K562 (cell line): ENCODE results near the gene CAMK2B. TPM values are rescaled to one million over a fixed set of nuclear protein-coding genes. Genes with fewer than 3 reads are reported as not detected.

Source experiments
- ATAC-seq: fragments of 200-7000 bp; cut with Tn5 transposase; 3 replicates; pipeline ENCODE4 v1.9.1; 2020; ENCODE audit warnings: moderate library complexity
- BruUV-seq: library from RNA; stranded (reverse); fragments of 400-500 nt; replicated peaks from 2 replicates; lab custom pipeline; 2021; lab: Mats Ljungman, UMichigan
- CTCF ChIA-PET: fragments of 300-600 bp; formaldehyde crosslinking; extraction: SDS; loops from one replicate; lab custom pipeline; 2021; ENCODE audit warnings: low intra/inter-chr PET ratio; lab: Yijun Ruan, JAX
- POLR2A ChIA-PET: fragments of 300-600, 350-650 bp; sonication (Branson Sonifier 250); formaldehyde crosslinking; extraction: SDS; loops from one replicate; lab custom pipeline; 2021; ENCODE audit warnings: antibody characterized with exemption, inconsistent platforms; lab: Yijun Ruan, JAX
- DNase-seq, 4 experiments: peaks; one replicate each; pipeline versions ENCODE4 v3.0.0 to v3.0.0-alpha.2; 2011 to 2018; ENCODE audit warnings: low spot score in 3 of 4, mixed read lengths in 3 of 4; ENCODE audit errors: extremely low read depth in 1 of 4
- FAIRE-seq: peaks from 2 replicates; lab custom pipeline; 2011; peaks lifted over from hg19 to GRCh38; lab: Jason Lieb, UNC
- H2AFZ ChIP-seq: 2 replicates; pipeline ENCODE4 v1.6.0; 2011; ENCODE audit warnings: low read depth, low read length, control low read depth, inconsistent platforms
- H3K27ac ChIP-seq: fragments of 200-600 bp; 3 replicates; pipeline ENCODE4 v1.8.0; 2011; ENCODE audit warnings: low read depth, mild to moderate bottlenecking, control low read depth, inconsistent platforms, low read length, moderate library complexity, mixed read lengths; ENCODE audit errors: extremely low read depth
- H3K27me3 ChIP-seq, 2 experiments: fragments of 300-600 bp in 1 of 2; 2 replicates in 1 of 2; 3 replicates in 1 of 2; pipeline versions ENCODE4 v1.6.0 to v1.8.0; 2011; ENCODE audit warnings: inconsistent platforms in 2 of 2, low read length in 2 of 2, mild to moderate bottlenecking in 1 of 2, mixed read lengths in 1 of 2, moderate library complexity in 1 of 2; ENCODE audit not compliant: control insufficient read depth in 2 of 2, insufficient read depth in 2 of 2
- H3K36me3 ChIP-seq: fragments of 300-600 bp; 3 replicates; pipeline ENCODE4 v1.8.0; 2011; ENCODE audit warnings: mild to moderate bottlenecking, low read length, inconsistent platforms; ENCODE audit not compliant: control insufficient read depth, insufficient read depth
- H3K4me1 ChIP-seq, 2 experiments: fragments of 200-600 bp in 1 of 2; replicated peaks in 1 of 2; 2 replicates in 1 of 2; 3 replicates in 1 of 2; pipeline versions ENCODE4 v1.5.1 to v1.8.0; 2011; ENCODE audit warnings: inconsistent platforms in 2 of 2, low read length in 2 of 2, mild to moderate bottlenecking in 1 of 2, mixed read lengths in 1 of 2, moderate library complexity in 1 of 2; ENCODE audit not compliant: control insufficient read depth in 2 of 2, insufficient read depth in 2 of 2
- H3K4me2 ChIP-seq: 2 replicates; pipeline ENCODE4 v1.6.1; 2011; ENCODE audit warnings: low read length, control low read depth, inconsistent platforms, mixed read lengths; ENCODE audit not compliant: insufficient read depth
- H3K4me3 ChIP-seq: fragments of 200-600 bp; sonication (generic), shearing (Covaris generic); 2 replicates; pipeline ENCODE4 v1.5.1; 2016; ENCODE audit warnings: control low read depth, inconsistent platforms
- H3K79me2 ChIP-seq: fragments of 200-600 bp; 3 replicates; pipeline ENCODE4 v1.8.0; 2011; ENCODE audit warnings: low read length, inconsistent platforms; ENCODE audit not compliant: control insufficient read depth, insufficient read depth
- H3K9ac ChIP-seq, 2 experiments: 2 replicates each; pipeline versions ENCODE4 v1.6.0 to v1.6.1; 2011; ENCODE audit warnings: low read depth in 2 of 2, low read length in 2 of 2, control low read depth in 1 of 2, inconsistent platforms in 1 of 2, mild to moderate bottlenecking in 1 of 2, mixed read lengths in 1 of 2; ENCODE audit not compliant: insufficient read depth in 1 of 2
- H3K9me1 ChIP-seq: one replicate; pipeline ENCODE4 v1.6.0; 2011; ENCODE audit warnings: inconsistent platforms, mild to moderate bottlenecking, low read length, moderate library complexity; ENCODE audit not compliant: control insufficient read depth, insufficient read depth
- H3K9me3 ChIP-seq: replicated peaks from 2 replicates; pipeline ENCODE4 v1.5.1; 2011; ENCODE audit warnings: low read depth, low read length, inconsistent platforms; ENCODE audit not compliant: control insufficient read depth, insufficient read depth
- H4K20me1 ChIP-seq: replicated peaks from 2 replicates; pipeline ENCODE4 v1.6.1; 2011; ENCODE audit warnings: low read length, inconsistent platforms, mixed read lengths; ENCODE audit not compliant: control insufficient read depth, insufficient read depth
- ARHGAP35 ChIP-seq: fragments of 450-650 bp; IDR thresholded peaks from 2 replicates; pipeline ENCODE4 v1.6.1; 2018; ENCODE audit not compliant: partially characterized antibody
- BACH1 ChIP-seq: fragments of 200-800 bp; sonication (Bioruptor generic); IDR thresholded peaks from 2 replicates; pipeline ENCODE4 v1.6.1; 2016; ENCODE audit warnings: missing genetic modification characterization, missing compliant biosample characterization
- EWSR1 ChIP-seq: fragments of 450-650 bp; IDR thresholded peaks from 2 replicates; pipeline ENCODE4 v1.6.1; 2018; ENCODE audit warnings: borderline replicate concordance, mild to moderate bottlenecking, low read depth, moderate library complexity; ENCODE audit not compliant: partially characterized antibody
- HNRNPUL1 ChIP-seq: fragments of 200-400 bp; formaldehyde crosslinking; IDR thresholded peaks from 2 replicates; pipeline ENCODE4 v1.6.1; 2017; ENCODE audit warnings: low read length
- SIRT6 ChIP-seq: IDR thresholded peaks from one replicate; pipeline ENCODE4 v1.6.1; 2012; ENCODE audit warnings: low read depth, mild to moderate bottlenecking, control low read depth, inconsistent platforms, low read length, moderate library complexity
- SNRNP70 ChIP-seq: fragments of 200-400 bp; formaldehyde crosslinking; optimal IDR thresholded peaks from 2 replicates; pipeline ENCODE3; 2017; ENCODE audit warnings: low read depth, low read length
- ZBED1 ChIP-seq: IDR thresholded peaks from 2 replicates; pipeline ENCODE4 v1.6.1; 2014
- ZNF133 ChIP-seq: fragments of 250-450 bp; sonication (Bioruptor Pico); IDR thresholded peaks from 2 replicates; pipeline ENCODE4 v1.4.0; 2020; ENCODE audit warnings: mild to moderate bottlenecking
- ZNF165 ChIP-seq: fragments of 250-450 bp; sonication (Bioruptor Pico); IDR thresholded peaks from 2 replicates; pipeline ENCODE4 v1.4.0; 2020; ENCODE audit warnings: borderline replicate concordance
- ZNF23 ChIP-seq: fragments of 250-450 bp; sonication (Bioruptor Pico); IDR thresholded peaks from 2 replicates; pipeline ENCODE4 v1.4.0; 2020; ENCODE audit warnings: mild to moderate bottlenecking
- ZNF507 ChIP-seq: conservative IDR thresholded peaks from 2 replicates; pipeline ENCODE4 v1.6.1; 2017; ENCODE audit warnings: missing genetic modification characterization, missing compliant biosample characterization
- ZNF655 ChIP-seq: fragments of 250-450 bp; sonication (Bioruptor Pico); IDR thresholded peaks from 2 replicates; pipeline ENCODE4 v1.5.0; 2021
- ZNF75A ChIP-seq: fragments of 450-650 bp; formaldehyde crosslinking; IDR thresholded peaks from 2 replicates; pipeline ENCODE4 v1.4.0; 2020; ENCODE audit warnings: mild to moderate bottlenecking
- WGBS: fragments of 100-300 bp; shearing (Covaris generic); methylation state at CpG from one replicate; pipeline ENCODE4 v1.1.6; 2016; ENCODE audit warnings: low coverage, mixed read lengths; ENCODE audit not compliant: insufficient coverage; ENCODE audit errors: missing lambda C conversion rate; 5-methylcytosine and 5-hydroxymethylcytosine counted together
- in situ Hi-C: fragments of 300-500 bp; cut with MboI; formaldehyde crosslinking; loops from 4 replicates; pipeline ENCODE4 v1.15.0; 2018; ENCODE audit warnings: inconsistent platforms, mixed read lengths
- intact Hi-C: fragments of 100-400 bp; cut with micrococcal nuclease; formaldehyde crosslinking; loops from 2 replicates; pipeline ENCODE4 v1.14.2; 2022
- polyA plus RNA-seq, 8 experiments: library from polyadenylated mRNA; depleted of rRNA in 4 of 8; stranded (reverse) in 5 of 8; unstranded in 3 of 8; fragments of >200 nt; fragmentation: Nextera tagmentation in 2 of 8; fragmentation: Illumina TruSeq in 1 of 8; extraction: Ambion mirVana in 2 of 8; extraction: Trizol in 1 of 8; gene quantifications; 2 replicates each; pipeline versions ENCODE4 v1.2.1 to v1.2.3, GENCODE V29; 2011 to 2014; ENCODE audit warnings: inconsistent platforms in 1 of 8, missing spikeins in 1 of 8
- total RNA-seq, 7 experiments: library from RNA; depleted of rRNA in 6 of 7; stranded (reverse); fragments of >200 nt in 6 of 7; fragmentation: Illumina TruSeq in 2 of 7; extraction: Trizol in 2 of 7; gene quantifications; 2 replicates each; pipeline versions ENCODE4 v1.2.1 to v1.2.3, GENCODE V29; 2011 to 2021; ENCODE audit warnings: low replicate concordance in 1 of 7
- TF ChIP-seq, protein P1 (sequence below): fragments of 450-650 bp; IDR thresholded peaks from 2 replicates; pipeline ENCODE4 v1.6.1; 2016; ENCODE audit warnings: missing biosample characterization, missing genetic modification characterization

Gene CAMK2B
- total and polyA plus RNA-seq, 9 of the 15 experiments (the other 6 are each of a cell fraction or from before 2014, with no cell fraction given): 0.04 to 0.09 (median 0.05) TPM; not detected in 4

DNA sequence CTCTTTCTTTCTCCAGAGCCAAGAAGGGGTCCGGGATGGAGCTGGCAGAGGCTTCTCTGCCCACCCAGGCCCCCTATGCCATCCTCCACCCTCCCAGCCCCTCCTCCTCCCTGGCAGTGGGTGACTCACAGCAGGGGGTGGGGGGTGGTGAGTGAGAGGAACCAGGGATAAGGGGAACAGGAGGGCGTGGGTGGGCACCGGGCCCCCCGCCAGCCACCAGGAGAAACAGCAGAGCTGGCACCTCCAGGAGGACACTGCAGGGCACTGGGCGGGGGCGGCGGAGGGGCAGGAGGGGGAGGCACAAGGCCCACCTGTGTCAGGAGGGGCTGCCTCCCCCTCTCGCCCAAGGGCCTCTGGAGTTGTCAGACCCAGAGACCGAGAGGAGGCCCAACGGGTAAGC, 56.0 kb downstream of the CAMK2B start (continued):
- TF ChIP-seq ZNF23: no peak
- no peak for TF ChIP-seq BACH1 (tag)

GRCh38 chr7:44268671-44269070, 56.7 kb downstream of the CAMK2B start:
- Histone ChIP-seq H3K9me1 (no peaks in the 10 kb centered on the region), H3K27me3 (peaks cover 38 to 85% of the 10 kb centered on the region in 2 experiments), H3K4me1 (no peaks in the 10 kb centered on the region; a peak in 2 of 5 replicates), H3K27ac (no peak overlapping the region), H3K4me3 (no peak overlapping the region), H3K79me2 (no peaks in the 10 kb centered on the region), H3K4me2 (no peak overlapping the region), H3K9ac (no peak overlapping the region), H4K20me1 (peaks cover 3% of the 10 kb centered on the region; the same call in 1 of the 2 replicates), H3K9me3 (no peaks in the 10 kb centered on the region), H2AFZ (no peak overlapping the region)
- WGBS: 5% methylated on average over 5 of the region's 5 CpGs
- BruUV-seq: no TSS peak
- intact Hi-C loops: no loop called here
- in situ Hi-C loops: no loop called here
- DNase-seq (no peak), FAIRE-seq (no peak), ATAC-seq (no peak)
- ChIA-PET POLR2A (interaction anchor here (0.7 to 1.0 kb wide), 2 partner anchors 12 to 16 kb away, joined by 3 to 4 read pairs; no protein-coding TSS in a partner anchor), CTCF (no interaction called here)
- TF ChIP-seq SIRT6 (no peak), ZNF655 (no peak), ARHGAP35 (no peak), EWSR1 (no peak), ZNF75A (no peak), ZNF507 (tag) (no peak), BACH1 (tag) (no peak), HNRNPUL1 (no peak), ZNF133 (CRISPR knock-in tag) (no peak), SNRNP70 (no peak), ZNF165 (CRISPR knock-in tag) (no peak), ZBED1 (no peak)
- TF ChIP-seq, protein P1, sequence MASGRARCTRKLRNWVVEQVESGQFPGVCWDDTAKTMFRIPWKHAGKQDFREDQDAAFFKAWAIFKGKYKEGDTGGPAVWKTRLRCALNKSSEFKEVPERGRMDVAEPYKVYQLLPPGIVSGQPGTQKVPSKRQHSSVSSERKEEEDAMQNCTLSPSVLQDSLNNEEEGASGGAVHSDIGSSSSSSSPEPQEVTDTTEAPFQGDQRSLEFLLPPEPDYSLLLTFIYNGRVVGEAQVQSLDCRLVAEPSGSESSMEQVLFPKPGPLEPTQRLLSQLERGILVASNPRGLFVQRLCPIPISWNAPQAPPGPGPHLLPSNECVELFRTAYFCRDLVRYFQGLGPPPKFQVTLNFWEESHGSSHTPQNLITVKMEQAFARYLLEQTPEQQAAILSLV: no peak
- TF ChIP-seq, all 486 proteins: peak for 0
- H3K36me3 ChIP-seq: no peaks in the 10 kb centered on the region
